Measurements from ENCODE around the gene PCK1.

The PCK1 gene

DNA sequence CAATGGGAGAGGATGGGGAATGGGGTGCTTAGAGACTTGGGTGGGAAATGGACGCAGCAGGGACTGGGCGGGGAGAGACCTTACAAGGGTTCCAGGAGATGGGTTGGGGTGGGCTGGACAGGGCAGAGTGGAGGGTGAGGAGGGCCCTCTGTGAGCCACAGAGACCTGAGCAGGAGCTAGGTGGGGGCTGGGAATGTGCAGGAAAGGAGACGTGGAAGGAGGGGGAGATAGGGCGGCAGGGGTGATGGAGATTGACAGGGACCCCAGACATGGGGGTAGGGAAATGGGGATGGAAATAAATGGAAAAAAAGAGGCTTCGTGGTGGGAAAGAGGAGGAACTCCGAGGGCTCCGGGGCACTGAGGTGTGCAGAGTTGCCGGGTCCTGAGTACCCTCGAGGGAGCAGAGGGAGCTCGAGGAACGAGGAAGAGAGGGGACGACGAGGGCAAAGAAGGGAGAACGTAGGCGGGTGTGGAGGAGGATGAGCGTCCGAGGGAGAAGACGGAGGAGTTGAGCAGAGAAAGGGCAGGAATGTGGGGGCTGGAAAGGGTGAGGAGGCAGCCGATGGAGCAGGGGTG is 33.9 kb upstream of the PCK1 start:
- Mint-ChIP-seq H3K9me3 (no peaks in the 10 kb centered on the region), H3K4me1 (peaks cover 18% of the 10 kb centered on the region), H3K36me3 (ENCODE audit: low read depth) (no peaks in the 10 kb centered on the region), H3K27me3 (ENCODE audit: low read depth) (peaks cover 24% of the 10 kb centered on the region), H3K4me3 (peak overlapping the region in 2 of 3 experiments; percentile 19 to 61), H3K27ac (peak overlapping the region in 2 of 3 experiments; percentile 53 to 92)
- TF ChIP-seq, protein P1, sequence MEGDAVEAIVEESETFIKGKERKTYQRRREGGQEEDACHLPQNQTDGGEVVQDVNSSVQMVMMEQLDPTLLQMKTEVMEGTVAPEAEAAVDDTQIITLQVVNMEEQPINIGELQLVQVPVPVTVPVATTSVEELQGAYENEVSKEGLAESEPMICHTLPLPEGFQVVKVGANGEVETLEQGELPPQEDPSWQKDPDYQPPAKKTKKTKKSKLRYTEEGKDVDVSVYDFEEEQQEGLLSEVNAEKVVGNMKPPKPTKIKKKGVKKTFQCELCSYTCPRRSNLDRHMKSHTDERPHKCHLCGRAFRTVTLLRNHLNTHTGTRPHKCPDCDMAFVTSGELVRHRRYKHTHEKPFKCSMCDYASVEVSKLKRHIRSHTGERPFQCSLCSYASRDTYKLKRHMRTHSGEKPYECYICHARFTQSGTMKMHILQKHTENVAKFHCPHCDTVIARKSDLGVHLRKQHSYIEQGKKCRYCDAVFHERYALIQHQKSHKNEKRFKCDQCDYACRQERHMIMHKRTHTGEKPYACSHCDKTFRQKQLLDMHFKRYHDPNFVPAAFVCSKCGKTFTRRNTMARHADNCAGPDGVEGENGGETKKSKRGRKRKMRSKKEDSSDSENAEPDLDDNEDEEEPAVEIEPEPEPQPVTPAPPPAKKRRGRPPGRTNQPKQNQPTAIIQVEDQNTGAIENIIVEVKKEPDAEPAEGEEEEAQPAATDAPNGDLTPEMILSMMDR (IDR thresholded peaks at IDR 0.05; ENCODE audit: unreplicated experiment in 3 of 3): no peak

- Mint-ChIP-seq H3K36me3 (ENCODE audit: low read depth) (no peaks in the 10 kb centered on the region), H3K4me1 (peaks cover 18% of the 10 kb centered on the region), H3K27ac (peak overlapping the region in 1 of 3 experiments; percentile 93), H3K4me3 (no peak overlapping the region), H3K9me3 (peaks cover under 1% of the 10 kb centered on the region), H3K27me3 (ENCODE audit: low read depth) (peaks cover 18% of the 10 kb centered on the region)
- TF ChIP-seq, protein P1 (IDR thresholded peaks at IDR 0.05; ENCODE audit: unreplicated experiment in 3 of 3): no peak
Measured at GRCh38 chr20:57527728-57528127, 33.2 kb upstream of the PCK1 start.

- no peaks in the 10 kb centered on the region for H3K36me3 Mint-ChIP-seq (ENCODE audit: low read depth)
- peaks cover 16% of the 10 kb centered on the region for H3K27me3 Mint-ChIP-seq (ENCODE audit: low read depth)
Measured at GRCh38 chr20:57528148-57528547, 32.8 kb upstream of the PCK1 start.

GRCh38 chr20:57529160-57529585 is 31.7 kb upstream of the PCK1 start:
- Mint-ChIP-seq H3K27ac (peak overlapping the region in 1 of 3 experiments; percentile 93), H3K4me1 (peaks cover 6% of the 10 kb centered on the region), H3K9me3 (peaks cover 7% of the 10 kb centered on the region), H3K4me3 (no peak overlapping the region), H3K36me3 (ENCODE audit: low read depth) (peaks cover 5% of the 10 kb centered on the region), H3K27me3 (ENCODE audit: low read depth) (peaks cover 17% of the 10 kb centered on the region)
- TF ChIP-seq, protein P1 (IDR thresholded peaks at IDR 0.05; ENCODE audit: unreplicated experiment in 3 of 3): no peak

More at GRCh38 chr20:57528148-57528547, 32.8 kb upstream of the PCK1 start:
- no peak overlapping the region for H3K4me3 Mint-ChIP-seq
- peaks cover 16% of the 10 kb centered on the region for H3K4me1 Mint-ChIP-seq
- peak overlapping the region in 1 of 3 experiments; percentile 93 for H3K27ac Mint-ChIP-seq
- peaks cover 3% of the 10 kb centered on the region for H3K9me3 Mint-ChIP-seq
- TF ChIP-seq, protein P1 (IDR thresholded peaks at IDR 0.05; ENCODE audit: unreplicated experiment in 3 of 3): no peak

- peaks cover 17% of the 10 kb centered on the region for H3K27me3 Mint-ChIP-seq (ENCODE audit: low read depth)
- peaks cover 5% of the 10 kb centered on the region for H3K36me3 Mint-ChIP-seq (ENCODE audit: low read depth)
- peaks cover 6% of the 10 kb centered on the region for H3K4me1 Mint-ChIP-seq
- H3K27ac Mint-ChIP-seq: peak overlapping the region in 1 of 3 experiments; percentile 93
- H3K4me3 Mint-ChIP-seq: no peak overlapping the region
- TF ChIP-seq, protein P1 (IDR thresholded peaks at IDR 0.05; ENCODE audit: unreplicated experiment in 3 of 3): no peak
- peaks cover 7% of the 10 kb centered on the region for H3K9me3 Mint-ChIP-seq
Measured at GRCh38 chr20:57529810-57530209, 31.1 kb upstream of the PCK1 start.

Measured in nephron (organoid).